WTC11 (cell line): ENCODE results near the gene DCP1B. TPM values are rescaled to one million over a fixed set of nuclear protein-coding genes. Genes with fewer than 3 reads are reported as not detected.
"Not testable (repeated sequence)": the region's sequence is repeated elsewhere in the genome, so short reads cannot be mapped to it uniquely, and the experiment has no call there.

Source experiments
- ATAC-seq: fragments of 200-7000 bp; cut with Tn5 transposase; 2 replicates; pipeline ENCODE4 v1.10.0; 2021; ENCODE audit warnings: mild to moderate bottlenecking, moderate library complexity
- CTCF ChIA-PET: fragments of 300-600 bp; sonication (Branson Sonifier 250); formaldehyde crosslinking; loops from one replicate; lab custom pipeline; 2021; ENCODE audit warnings: antibody characterized with exemption; lab: Charles Lee
- POLR2A ChIA-PET: fragments of 350-600 bp; sonication (Branson Sonifier 250); formaldehyde crosslinking; loops from one replicate; lab custom pipeline; 2021; ENCODE audit warnings: antibody characterized with exemption; lab: Charles Lee
- DNase-seq: peaks from one replicate; pipeline ENCODE4 v3.0.0; 2021; ENCODE audit warnings: low spot score
- H3K27ac Mint-ChIP-seq: 2 replicates; pipeline ENCODE4 v1.8.0; 2021; ENCODE audit warnings: mixed read lengths
- H3K27me3 Mint-ChIP-seq: 2 replicates; pipeline ENCODE4 v1.8.0; 2021; ENCODE audit warnings: low read depth, mild to moderate bottlenecking, moderate library complexity, mixed read lengths
- H3K36me3 Mint-ChIP-seq: 2 replicates; pipeline ENCODE4 v1.8.0; 2021; ENCODE audit warnings: mixed read lengths
- H3K4me1 Mint-ChIP-seq: 2 replicates; pipeline ENCODE4 v1.8.0; 2022; ENCODE audit warnings: mixed read lengths
- H3K4me3 Mint-ChIP-seq: 2 replicates; pipeline ENCODE4 v1.8.0; 2021; ENCODE audit warnings: mild to moderate bottlenecking, moderate library complexity, mixed read lengths
- H3K9me3 Mint-ChIP-seq: 2 replicates; pipeline ENCODE4 v1.8.0; 2021; ENCODE audit warnings: mixed read lengths
- ATF1 ChIP-seq: sonication (generic); formaldehyde crosslinking; IDR thresholded peaks from 2 replicates; pipeline ENCODE4 v1.8.1; 2023; ENCODE audit warnings: mild to moderate bottlenecking, moderate library complexity, missing genetic modification reagents
- ETV6 ChIP-seq: sonication (generic); formaldehyde crosslinking; IDR thresholded peaks from 2 replicates; pipeline ENCODE4 v1.8.1; 2022; ENCODE audit warnings: mild to moderate bottlenecking, missing genetic modification reagents
- GTF2I ChIP-seq: fragments of 250-450 bp; sonication (Bioruptor Pico); conservative IDR thresholded peaks from 2 replicates; pipeline ENCODE4 v1.4.0; 2021; ENCODE audit warnings: mild to moderate bottlenecking
- MYBL2 ChIP-seq: sonication (generic); formaldehyde crosslinking; IDR thresholded peaks from 2 replicates; pipeline ENCODE4 v1.8.1; 2023; ENCODE audit warnings: mild to moderate bottlenecking, moderate library complexity, missing genetic modification reagents
- RELA ChIP-seq: sonication (generic); formaldehyde crosslinking; IDR thresholded peaks from 2 replicates; pipeline ENCODE4 v1.8.1; 2022; ENCODE audit warnings: missing genetic modification reagents, mild to moderate bottlenecking, borderline replicate concordance
- SMAD3 ChIP-seq: sonication (generic); formaldehyde crosslinking; IDR thresholded peaks from 2 replicates; pipeline ENCODE4 v1.8.0; 2022; ENCODE audit warnings: missing genetic modification reagents, mild to moderate bottlenecking, borderline replicate concordance
- SP1 ChIP-seq: sonication (generic); formaldehyde crosslinking; conservative IDR thresholded peaks from 2 replicates; pipeline ENCODE4 v1.8.1; 2022; ENCODE audit warnings: missing genetic modification reagents
- TCF7 ChIP-seq: sonication (generic); formaldehyde crosslinking; IDR thresholded peaks from 2 replicates; pipeline ENCODE4 v1.8.0; 2022; ENCODE audit warnings: mild to moderate bottlenecking, low read depth, missing genetic modification reagents, moderate library complexity
- ZNF121 ChIP-seq: sonication (generic); formaldehyde crosslinking; IDR thresholded peaks from 2 replicates; pipeline ENCODE4 v1.8.0; 2023; ENCODE audit warnings: missing genetic modification reagents
- ZNF425 ChIP-seq: fragments of 250-450 bp; sonication (Bioruptor Pico); conservative IDR thresholded peaks from 2 replicates; pipeline ENCODE4 v1.9.0; 2021; ENCODE audit warnings: mild to moderate bottlenecking
- ZSCAN18 ChIP-seq: fragments of 250-450 bp; sonication (Bioruptor Pico); IDR thresholded peaks from 2 replicates; pipeline ENCODE4 v2.1.2; 2022; ENCODE audit warnings: mild to moderate bottlenecking, moderate library complexity
- total RNA-seq: library from RNA; stranded (reverse); gene quantifications from 3 replicates; pipeline ENCODE4 v1.2.3, GENCODE V29; 2021
- TF ChIP-seq, protein P1 (sequence below): sonication (generic); formaldehyde crosslinking; IDR thresholded peaks from 2 replicates; pipeline ENCODE4 v1.8.0; 2022; ENCODE audit warnings: mild to moderate bottlenecking, missing genetic modification reagents
- TF ChIP-seq, protein P2 (sequence below): sonication (generic); formaldehyde crosslinking; IDR thresholded peaks from 2 replicates; pipeline ENCODE4 v1.8.0; 2023; ENCODE audit warnings: missing genetic modification reagents
- TF ChIP-seq, protein P3 (sequence below): sonication (generic); formaldehyde crosslinking; conservative IDR thresholded peaks from 2 replicates; pipeline ENCODE4 v1.8.1; 2022; ENCODE audit warnings: mild to moderate bottlenecking, missing genetic modification reagents
- TF ChIP-seq, protein P4 (sequence below): sonication (generic); formaldehyde crosslinking; IDR thresholded peaks from 2 replicates; pipeline ENCODE4 v1.8.1; 2023; ENCODE audit warnings: mild to moderate bottlenecking, missing genetic modification reagents, borderline replicate concordance
- TF ChIP-seq, protein P5 (sequence below): sonication (generic); formaldehyde crosslinking; conservative IDR thresholded peaks from 2 replicates; pipeline ENCODE4 v1.8.1; 2023; ENCODE audit warnings: mild to moderate bottlenecking, low read depth, missing genetic modification reagents, moderate library complexity

Gene DCP1B
- total RNA-seq, 1 experiment from 2014 or later, result 25.1 TPM

- TF ChIP-seq GTF2I (CRISPR knock-in tag) (no peak), RELA (CRISPR knock-in tag) (no peak), ZSCAN18 (CRISPR knock-in tag) (no peak)
- TF ChIP-seq, protein P1, sequence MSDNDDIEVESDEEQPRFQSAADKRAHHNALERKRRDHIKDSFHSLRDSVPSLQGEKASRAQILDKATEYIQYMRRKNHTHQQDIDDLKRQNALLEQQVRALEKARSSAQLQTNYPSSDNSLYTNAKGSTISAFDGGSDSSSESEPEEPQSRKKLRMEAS (CRISPR knock-in tag), result no peak
- TF ChIP-seq, protein P2, sequence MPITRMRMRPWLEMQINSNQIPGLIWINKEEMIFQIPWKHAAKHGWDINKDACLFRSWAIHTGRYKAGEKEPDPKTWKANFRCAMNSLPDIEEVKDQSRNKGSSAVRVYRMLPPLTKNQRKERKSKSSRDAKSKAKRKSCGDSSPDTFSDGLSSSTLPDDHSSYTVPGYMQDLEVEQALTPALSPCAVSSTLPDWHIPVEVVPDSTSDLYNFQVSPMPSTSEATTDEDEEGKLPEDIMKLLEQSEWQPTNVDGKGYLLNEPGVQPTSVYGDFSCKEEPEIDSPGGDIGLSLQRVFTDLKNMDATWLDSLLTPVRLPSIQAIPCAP (CRISPR knock-in tag), result no peak
- TF ChIP-seq, all 79 proteins: peak for 0
Observed at GRCh38 chr12:1947081-1947480, 57.2 kb downstream of the DCP1B start (continued).

GRCh38 chr12:1946296-1946695 is 58.0 kb downstream of the DCP1B start:
- DNase-seq, result no peak
- H3K4me1 Mint-ChIP-seq, result peaks cover 5% of the 10 kb centered on the region
- H3K36me3 Mint-ChIP-seq, result peaks cover 58% of the 10 kb centered on the region
- TF ChIP-seq TCF7 (CRISPR knock-in tag) (no peak), ZNF121 (CRISPR knock-in tag) (no peak), SP1 (CRISPR knock-in tag) (no peak), ETV6 (CRISPR knock-in tag) (no peak), SMAD3 (CRISPR knock-in tag) (no peak), ZNF425 (CRISPR knock-in tag) (no peak), ATF1 (CRISPR knock-in tag) (no peak), MYBL2 (no peak)
- TF ChIP-seq, protein P3, sequence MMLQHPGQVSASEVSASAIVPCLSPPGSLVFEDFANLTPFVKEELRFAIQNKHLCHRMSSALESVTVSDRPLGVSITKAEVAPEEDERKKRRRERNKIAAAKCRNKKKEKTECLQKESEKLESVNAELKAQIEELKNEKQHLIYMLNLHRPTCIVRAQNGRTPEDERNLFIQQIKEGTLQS (CRISPR knock-in tag), result no peak
- TF ChIP-seq, protein P4, sequence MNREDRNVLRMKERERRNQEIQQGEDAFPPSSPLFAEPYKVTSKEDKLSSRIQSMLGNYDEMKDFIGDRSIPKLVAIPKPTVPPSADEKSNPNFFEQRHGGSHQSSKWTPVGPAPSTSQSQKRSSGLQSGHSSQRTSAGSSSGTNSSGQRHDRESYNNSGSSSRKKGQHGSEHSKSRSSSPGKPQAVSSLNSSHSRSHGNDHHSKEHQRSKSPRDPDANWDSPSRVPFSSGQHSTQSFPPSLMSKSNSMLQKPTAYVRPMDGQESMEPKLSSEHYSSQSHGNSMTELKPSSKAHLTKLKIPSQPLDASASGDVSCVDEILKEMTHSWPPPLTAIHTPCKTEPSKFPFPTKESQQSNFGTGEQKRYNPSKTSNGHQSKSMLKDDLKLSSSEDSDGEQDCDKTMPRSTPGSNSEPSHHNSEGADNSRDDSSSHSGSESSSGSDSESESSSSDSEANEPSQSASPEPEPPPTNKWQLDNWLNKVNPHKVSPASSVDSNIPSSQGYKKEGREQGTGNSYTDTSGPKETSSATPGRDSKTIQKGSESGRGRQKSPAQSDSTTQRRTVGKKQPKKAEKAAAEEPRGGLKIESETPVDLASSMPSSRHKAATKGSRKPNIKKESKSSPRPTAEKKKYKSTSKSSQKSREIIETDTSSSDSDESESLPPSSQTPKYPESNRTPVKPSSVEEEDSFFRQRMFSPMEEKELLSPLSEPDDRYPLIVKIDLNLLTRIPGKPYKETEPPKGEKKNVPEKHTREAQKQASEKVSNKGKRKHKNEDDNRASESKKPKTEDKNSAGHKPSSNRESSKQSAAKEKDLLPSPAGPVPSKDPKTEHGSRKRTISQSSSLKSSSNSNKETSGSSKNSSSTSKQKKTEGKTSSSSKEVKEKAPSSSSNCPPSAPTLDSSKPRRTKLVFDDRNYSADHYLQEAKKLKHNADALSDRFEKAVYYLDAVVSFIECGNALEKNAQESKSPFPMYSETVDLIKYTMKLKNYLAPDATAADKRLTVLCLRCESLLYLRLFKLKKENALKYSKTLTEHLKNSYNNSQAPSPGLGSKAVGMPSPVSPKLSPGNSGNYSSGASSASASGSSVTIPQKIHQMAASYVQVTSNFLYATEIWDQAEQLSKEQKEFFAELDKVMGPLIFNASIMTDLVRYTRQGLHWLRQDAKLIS (CRISPR knock-in tag), result no peak
- TF ChIP-seq, protein P5, sequence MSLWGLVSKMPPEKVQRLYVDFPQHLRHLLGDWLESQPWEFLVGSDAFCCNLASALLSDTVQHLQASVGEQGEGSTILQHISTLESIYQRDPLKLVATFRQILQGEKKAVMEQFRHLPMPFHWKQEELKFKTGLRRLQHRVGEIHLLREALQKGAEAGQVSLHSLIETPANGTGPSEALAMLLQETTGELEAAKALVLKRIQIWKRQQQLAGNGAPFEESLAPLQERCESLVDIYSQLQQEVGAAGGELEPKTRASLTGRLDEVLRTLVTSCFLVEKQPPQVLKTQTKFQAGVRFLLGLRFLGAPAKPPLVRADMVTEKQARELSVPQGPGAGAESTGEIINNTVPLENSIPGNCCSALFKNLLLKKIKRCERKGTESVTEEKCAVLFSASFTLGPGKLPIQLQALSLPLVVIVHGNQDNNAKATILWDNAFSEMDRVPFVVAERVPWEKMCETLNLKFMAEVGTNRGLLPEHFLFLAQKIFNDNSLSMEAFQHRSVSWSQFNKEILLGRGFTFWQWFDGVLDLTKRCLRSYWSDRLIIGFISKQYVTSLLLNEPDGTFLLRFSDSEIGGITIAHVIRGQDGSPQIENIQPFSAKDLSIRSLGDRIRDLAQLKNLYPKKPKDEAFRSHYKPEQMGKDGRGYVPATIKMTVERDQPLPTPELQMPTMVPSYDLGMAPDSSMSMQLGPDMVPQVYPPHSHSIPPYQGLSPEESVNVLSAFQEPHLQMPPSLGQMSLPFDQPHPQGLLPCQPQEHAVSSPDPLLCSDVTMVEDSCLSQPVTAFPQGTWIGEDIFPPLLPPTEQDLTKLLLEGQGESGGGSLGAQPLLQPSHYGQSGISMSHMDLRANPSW (CRISPR knock-in tag), result no peak
- no peaks in the 10 kb centered on the region for H3K27me3 Mint-ChIP-seq
- no peak for ATAC-seq
- POLR2A ChIA-PET, result no interaction called here
- H3K27ac Mint-ChIP-seq, result no peak overlapping the region
- no peak overlapping the region for H3K4me3 Mint-ChIP-seq
- CTCF ChIA-PET, result no interaction called here
- H3K9me3 Mint-ChIP-seq, result peaks cover 4% of the 10 kb centered on the region

- H3K27ac Mint-ChIP-seq, H3K9me3 Mint-ChIP-seq, H3K27me3 Mint-ChIP-seq, DNase-seq, H3K4me1 Mint-ChIP-seq, POLR2A ChIA-PET, ATAC-seq, H3K4me3 Mint-ChIP-seq, CTCF ChIA-PET: not testable (repeated sequence)
- peaks cover 60% of the 10 kb centered on the region for H3K36me3 Mint-ChIP-seq
Observed at GRCh38 chr12:1945502-1945901, 58.8 kb downstream of the DCP1B start.
